Thoracic aorta (tissue), 2 donors: Measurements from ENCODE around the gene PRKCZ. TPM values are rescaled to one million over a fixed set of nuclear protein-coding genes. Genes with fewer than 3 reads are reported as not detected.

Experiments
- ATAC-seq: fragments of 150-250 bp; one replicate; pipeline ENCODE4 v1.8.0; 2017; ENCODE audit warnings: low read depth; ENCODE audit not compliant: insufficient number of reproducible peaks, low FRiP score
- DNase-seq: peaks from one replicate; pipeline ENCODE4 v3.0.0-alpha.2; 2020; ENCODE audit warnings: low spot score
- H3K27ac ChIP-seq, 2 donors: fragments of 200-600 bp; sonication (generic); 1 replicate in 1 of 2; 2 replicates in 1 of 2; pipeline ENCODE4 v1.5.1; 2016; ENCODE audit warnings: mild to moderate bottlenecking in 2 of 2, moderate library complexity in 2 of 2
- H3K27me3 ChIP-seq: fragments of 200-600 bp; sonication (generic); replicated peaks from 2 replicates; pipeline ENCODE4 v1.6.0; 2016; ENCODE audit warnings: mild to moderate bottlenecking; ENCODE audit not compliant: insufficient read depth
- H3K36me3 ChIP-seq: fragments of 200-600 bp; sonication (generic); one replicate; pipeline ENCODE4 v1.5.1; 2016
- H3K4me1 ChIP-seq, 2 donors: fragments of 200-600 bp; sonication (generic); 1 replicate in 1 of 2; 2 replicates in 1 of 2; pipeline versions ENCODE4 v1.5.1 to v1.6.0; 2016; ENCODE audit warnings: low read depth in 2 of 2, mild to moderate bottlenecking in 1 of 2; ENCODE audit not compliant: control insufficient read depth in 1 of 2
- H3K4me3 ChIP-seq: fragments of 200-600 bp; sonication (generic); 2 replicates; pipeline ENCODE4 v1.5.1; 2016; ENCODE audit warnings: mild to moderate bottlenecking
- H3K9me3 ChIP-seq: fragments of 200-600 bp; sonication (generic); 2 replicates; pipeline ENCODE4 v1.5.1; 2016
- total RNA-seq, 2 donors: library from RNA; depleted of rRNA; stranded (reverse); fragments of >200 nt; gene quantifications; one replicate each; pipeline versions ENCODE4 v1.1.0 to v1.2.3, GENCODE V29; 2016
- TF ChIP-seq, protein P1 (sequence below): fragments of 200-600 bp; sonication (generic); IDR thresholded peaks from one replicate; pipeline ENCODE4 v1.5.1; 2019; ENCODE audit warnings: antibody characterized with exemption

PRKCZ gene
- total RNA-seq, 2 donors from 2014 or later, result 0.68 TPM; not detected in 1

DNA sequence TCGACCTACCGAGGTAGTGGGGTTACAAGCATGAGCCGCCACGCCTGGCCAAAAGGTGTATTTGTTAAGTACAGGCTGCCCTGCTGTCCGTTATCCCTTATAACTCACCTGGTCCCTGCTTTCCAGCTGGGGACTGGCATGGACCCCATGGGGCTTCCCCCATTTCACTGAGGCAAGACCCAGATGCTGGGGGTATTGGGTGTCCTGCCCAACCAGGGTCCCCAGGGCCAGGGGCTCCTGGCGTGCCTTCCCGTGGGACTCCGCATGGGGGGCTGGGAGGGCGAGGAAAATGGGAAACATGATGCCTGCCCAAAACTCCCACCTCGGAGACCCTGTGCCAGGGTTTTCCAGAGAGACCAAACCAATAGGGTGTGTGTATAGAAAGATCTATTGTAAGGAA is 79.9 kb downstream of the PRKCZ start:
- H3K36me3 ChIP-seq, result no peaks in the 10 kb centered on the region
- H3K27ac ChIP-seq, result no peak overlapping the region
- DNase-seq, result no peak
- no peaks in the 10 kb centered on the region for H3K9me3 ChIP-seq
- no peak for ATAC-seq
- no peak overlapping the region for H3K4me3 ChIP-seq
- H3K27me3 ChIP-seq, result no peaks in the 10 kb centered on the region
- TF ChIP-seq, protein P1, sequence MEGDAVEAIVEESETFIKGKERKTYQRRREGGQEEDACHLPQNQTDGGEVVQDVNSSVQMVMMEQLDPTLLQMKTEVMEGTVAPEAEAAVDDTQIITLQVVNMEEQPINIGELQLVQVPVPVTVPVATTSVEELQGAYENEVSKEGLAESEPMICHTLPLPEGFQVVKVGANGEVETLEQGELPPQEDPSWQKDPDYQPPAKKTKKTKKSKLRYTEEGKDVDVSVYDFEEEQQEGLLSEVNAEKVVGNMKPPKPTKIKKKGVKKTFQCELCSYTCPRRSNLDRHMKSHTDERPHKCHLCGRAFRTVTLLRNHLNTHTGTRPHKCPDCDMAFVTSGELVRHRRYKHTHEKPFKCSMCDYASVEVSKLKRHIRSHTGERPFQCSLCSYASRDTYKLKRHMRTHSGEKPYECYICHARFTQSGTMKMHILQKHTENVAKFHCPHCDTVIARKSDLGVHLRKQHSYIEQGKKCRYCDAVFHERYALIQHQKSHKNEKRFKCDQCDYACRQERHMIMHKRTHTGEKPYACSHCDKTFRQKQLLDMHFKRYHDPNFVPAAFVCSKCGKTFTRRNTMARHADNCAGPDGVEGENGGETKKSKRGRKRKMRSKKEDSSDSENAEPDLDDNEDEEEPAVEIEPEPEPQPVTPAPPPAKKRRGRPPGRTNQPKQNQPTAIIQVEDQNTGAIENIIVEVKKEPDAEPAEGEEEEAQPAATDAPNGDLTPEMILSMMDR, result no peak
- peaks cover 0 to 23% of the 10 kb centered on the region in 2 donors for H3K4me1 ChIP-seq

DNA sequence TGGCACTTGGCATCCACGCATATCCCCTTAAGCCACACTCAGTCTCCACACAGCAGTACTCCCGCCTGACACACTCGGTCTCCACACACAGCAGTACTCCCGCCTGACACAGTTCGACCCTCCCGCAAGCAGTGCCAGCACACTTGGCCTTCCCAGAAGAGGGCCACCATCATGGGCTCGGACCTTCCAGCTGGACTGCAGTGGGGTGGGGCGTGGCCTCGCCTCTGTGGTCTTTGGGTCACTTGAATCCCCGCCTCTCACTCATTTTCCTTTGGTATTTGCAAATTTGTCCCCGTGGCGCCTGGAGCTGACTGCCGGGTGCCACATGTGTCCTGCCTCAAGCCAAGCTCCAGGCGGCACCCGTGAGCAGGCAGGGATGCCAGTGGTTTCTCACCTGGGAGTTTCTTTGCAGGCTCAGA is 80.7 kb downstream of the PRKCZ start:
- ATAC-seq (no peak), DNase-seq (no peak)
- H3K9me3 ChIP-seq, result no peaks in the 10 kb centered on the region

DNA sequence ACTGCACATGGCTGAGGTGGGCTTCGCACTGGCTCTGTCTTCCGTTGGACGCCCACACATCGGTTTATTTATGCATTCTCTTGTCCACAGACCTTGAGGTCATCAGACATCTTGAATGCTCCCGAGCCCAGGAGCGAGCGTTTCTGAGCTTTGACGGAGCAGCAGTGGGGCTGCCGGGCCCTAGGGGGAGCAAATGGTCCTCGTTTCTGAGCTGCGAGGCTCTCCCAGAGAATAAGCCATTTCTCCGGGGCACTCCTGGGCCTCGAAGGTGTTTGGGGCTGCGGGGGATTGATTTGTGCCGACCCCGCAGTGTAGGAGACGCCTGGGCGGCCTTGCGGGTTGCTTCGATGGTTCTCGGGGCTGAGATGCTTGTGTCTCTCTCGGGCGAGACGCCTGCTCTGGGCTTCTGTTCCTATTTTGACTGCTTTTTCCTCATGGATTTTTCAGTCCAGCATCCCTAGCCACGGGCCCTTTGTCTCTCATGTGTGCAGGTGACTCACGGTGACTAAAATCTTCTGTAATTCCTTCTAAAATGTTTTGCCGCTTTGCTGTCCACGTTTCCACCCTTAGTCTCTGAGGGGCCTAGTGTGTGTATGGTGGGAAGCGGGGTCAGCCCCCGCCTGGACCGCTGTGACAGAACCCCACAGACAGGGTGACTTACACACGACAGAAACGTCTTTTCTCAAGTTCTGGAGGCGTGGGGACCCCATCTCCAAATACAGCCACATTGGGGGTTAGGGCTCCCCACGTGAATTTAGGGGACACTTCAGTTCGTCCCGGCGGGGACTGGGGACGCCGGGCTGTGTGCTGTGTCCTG is 82.2 kb downstream of the PRKCZ start:
- Histone ChIP-seq H3K9me3 (no peaks in the 10 kb centered on the region), H3K4me3 (peak overlapping the region; percentile 62), H3K4me1 (peaks cover 0 to 18% of the 10 kb centered on the region in 2 donors), H3K36me3 (no peaks in the 10 kb centered on the region), H3K27ac (peak overlapping the region; percentile 33 to 50), H3K27me3 (no peaks in the 10 kb centered on the region)
- no peak for ATAC-seq
- TF ChIP-seq, protein P1, result no peak
- peak; percentile 14 for DNase-seq

More for the DNA sequence above, 80.7 kb downstream of the PRKCZ start:
- TF ChIP-seq, protein P1, result no peak
- Histone ChIP-seq H3K27ac (no peak overlapping the region), H3K4me1 (peaks cover 0 to 18% of the 10 kb centered on the region in 2 donors), H3K27me3 (no peaks in the 10 kb centered on the region), H3K4me3 (no peak overlapping the region), H3K36me3 (no peaks in the 10 kb centered on the region)

DNA sequence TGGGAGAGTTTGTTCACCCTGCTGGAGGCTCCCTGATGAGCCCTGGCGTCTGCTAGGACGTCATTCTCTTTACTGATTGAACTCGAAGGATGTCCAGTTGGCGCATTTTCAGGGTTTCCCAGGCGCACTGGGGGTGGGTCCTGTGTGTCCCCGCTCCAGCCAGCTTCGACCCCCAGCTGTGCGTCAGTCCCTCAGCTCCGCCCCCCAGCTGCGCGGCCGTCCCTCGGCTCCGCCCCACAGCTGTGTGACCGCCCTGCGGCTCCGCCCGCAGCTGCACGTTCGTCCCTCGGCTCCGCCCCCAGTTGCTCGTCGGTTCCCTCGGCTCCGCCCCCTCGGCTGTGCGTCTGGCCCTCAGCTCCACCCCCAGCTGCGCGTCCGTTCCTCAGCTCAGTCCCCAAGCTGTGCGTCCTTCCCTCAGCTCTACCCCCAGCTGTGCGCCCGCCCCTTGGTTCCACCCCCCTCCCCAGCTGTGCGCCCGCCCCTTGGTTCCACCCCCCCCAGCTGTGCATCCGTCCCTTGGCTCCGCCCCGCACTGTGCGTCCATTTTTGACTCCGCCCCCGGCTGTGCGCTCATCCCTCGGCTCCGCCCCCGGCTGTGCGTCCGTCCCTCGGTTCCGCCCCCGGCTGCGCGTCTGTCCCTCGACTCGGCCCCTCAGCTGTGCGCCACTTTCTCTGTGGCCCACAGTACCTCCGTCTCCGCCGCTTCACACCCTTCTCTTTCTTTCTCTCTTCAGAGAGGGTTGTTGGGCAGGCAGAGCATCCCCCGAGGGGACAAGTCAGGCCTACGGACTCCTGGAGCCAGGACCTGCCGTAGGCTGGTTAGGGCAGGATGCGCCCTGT is 83.0 kb downstream of the PRKCZ start:
- H3K9me3 ChIP-seq, result no peaks in the 10 kb centered on the region
- DNase-seq, result peak; percentile 77
- peak overlapping the region; percentile 62 for H3K4me3 ChIP-seq
- H3K36me3 ChIP-seq, result no peaks in the 10 kb centered on the region
- TF ChIP-seq, protein P1, result no peak
- H3K4me1 ChIP-seq, result peaks cover 0 to 18% of the 10 kb centered on the region in 2 donors
- no peaks in the 10 kb centered on the region for H3K27me3 ChIP-seq
- peak overlapping the region; percentile 69 to 80 for H3K27ac ChIP-seq
- peak; percentile 68 for ATAC-seq

DNA sequence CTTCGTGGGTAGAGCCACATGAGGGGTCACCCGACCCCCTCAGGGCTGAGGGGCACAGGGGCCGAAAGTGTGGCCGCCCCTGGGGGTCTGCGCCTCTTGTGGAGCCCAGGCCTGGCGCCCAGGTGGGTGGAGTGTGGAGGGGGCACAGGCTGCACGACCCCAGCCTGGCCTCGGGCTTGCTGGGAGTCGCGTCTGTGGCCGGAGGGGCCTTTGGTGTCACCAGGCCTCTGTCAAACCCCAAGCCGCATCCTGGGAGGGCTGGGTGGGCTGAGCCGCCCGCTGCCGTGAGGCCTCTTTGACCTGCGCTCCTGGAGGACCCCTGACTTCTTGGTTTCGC is 83.6 kb downstream of the PRKCZ start:
- Histone ChIP-seq H3K27me3 (no peaks in the 10 kb centered on the region), H3K36me3 (no peaks in the 10 kb centered on the region), H3K4me1 (peaks cover 0 to 18% of the 10 kb centered on the region in 2 donors), H3K9me3 (no peaks in the 10 kb centered on the region), H3K27ac (peak overlapping the region; percentile 69 to 80), H3K4me3 (peak overlapping the region; percentile 62)
- DNase-seq (no peak), ATAC-seq (no peak)
- TF ChIP-seq, protein P1, result no peak
